ENCODE results near the gene AHNAK. TPM values are rescaled to one million over a fixed set of nuclear protein-coding genes. Genes with fewer than 3 reads are reported as not detected.

Gene AHNAK
- total RNA-seq, 2 experiments from 2014 or later = 0.21 to 0.28 TPM

DNA sequence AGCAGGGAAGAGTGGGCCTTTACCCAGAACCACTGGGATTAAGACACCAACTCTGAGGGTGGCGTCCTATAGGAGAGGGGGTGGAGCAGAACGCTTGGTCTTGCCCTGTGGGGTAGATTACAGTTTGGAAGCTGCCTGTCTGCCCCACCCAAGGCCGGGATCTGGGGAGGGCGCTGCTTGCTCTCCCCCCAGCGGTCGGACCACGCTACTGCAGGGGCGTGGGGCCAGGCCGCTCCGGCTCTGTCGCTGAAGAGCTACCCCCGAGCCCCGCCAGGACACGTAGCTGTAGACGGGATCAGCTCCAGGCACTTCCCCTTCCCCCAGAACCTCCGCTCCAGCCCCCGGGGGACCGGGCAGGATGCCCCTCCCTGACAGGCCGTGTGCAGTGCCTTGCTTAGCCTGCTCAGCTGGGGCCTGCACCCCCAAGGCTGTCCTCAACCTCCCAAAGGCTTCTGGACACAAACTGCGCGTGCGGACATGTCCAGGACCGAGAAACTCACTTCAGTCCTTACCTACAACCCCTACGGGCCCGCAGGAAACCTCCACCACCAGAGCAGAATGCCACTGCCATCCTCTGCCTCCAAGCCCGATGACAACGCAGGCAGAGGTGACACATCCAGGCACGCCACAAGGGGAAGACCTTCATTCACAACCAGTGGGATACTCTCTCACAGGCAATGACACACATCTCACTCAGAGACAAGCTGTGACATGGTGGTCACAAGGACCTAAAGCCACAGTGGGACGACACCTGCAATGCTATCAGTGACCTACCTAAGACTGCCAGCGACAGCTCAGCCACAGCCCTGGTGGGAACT lies 3.6 kb downstream of the AHNAK start:
- ChIA-PET CTCF (ENCODE audit: unreplicated experiment) (interaction anchor here (0.6 to 2.8 kb wide), 11 partner anchors 8 to 148 kb away, joined by 3 to 19 read pairs (median 4); partner anchors contain the start of genes C11orf98 and CSKMT), POLR2A (interaction anchor here (0.7 to 1.0 kb wide), 3 partner anchors 13 to 288 kb away, joined by 3 to 4 read pairs (median 3); no protein-coding TSS in a partner anchor)
- Histone ChIP-seq H3K79me2 (ENCODE audit: insufficient read depth, low read depth, low read length) (no peaks in the 10 kb centered on the region), H3K4me2 (ENCODE audit: low read length) (peak overlapping the region; percentile 27; the same call in 1 of the 2 replicates), H3K9me2 (ENCODE audit: insufficient read depth, low read length) (no peaks in the 10 kb centered on the region), H3K4me1 (ENCODE audit: insufficient read depth, low read length, poor library complexity, severe bottlenecking) (peaks cover 38% of the 10 kb centered on the region), H3K9me3 (ENCODE audit: low read length) (no peaks in the 10 kb centered on the region), H3K27ac (ENCODE audit: low read depth, low read length, poor library complexity, severe bottlenecking) (no peak overlapping the region), H4K20me1 (ENCODE audit: insufficient read depth, low read length) (no peaks in the 10 kb centered on the region), H2AFZ (ENCODE audit: low read length) (no peak overlapping the region), H3K36me3 (ENCODE audit: insufficient read depth, low read length) (no peaks in the 10 kb centered on the region), H3K4me3 (ENCODE audit: low read depth, low read length, poor library complexity, severe bottlenecking) (no peak overlapping the region)
- TF ChIP-seq CTCF (conservative IDR thresholded peaks at IDR 0.05; ENCODE audit: low read length) (peak; percentile 88), EZH2phosphoT487 (IDR thresholded peaks at IDR 0.05; ENCODE audit: borderline replicate concordance, low read depth, low read length) (no peak)
- DNase-seq (ENCODE audit: low spot score) = peak; percentile 79
- BruUV-seq (replicated peaks) = no TSS peak
- intact Hi-C loops (cut with micrococcal nuclease; ENCODE audit: unreplicated experiment) = loop anchor here (1.0 kb wide), 3 partner anchors 79 to 148 kb away; no protein-coding TSS in a partner anchor

DNA sequence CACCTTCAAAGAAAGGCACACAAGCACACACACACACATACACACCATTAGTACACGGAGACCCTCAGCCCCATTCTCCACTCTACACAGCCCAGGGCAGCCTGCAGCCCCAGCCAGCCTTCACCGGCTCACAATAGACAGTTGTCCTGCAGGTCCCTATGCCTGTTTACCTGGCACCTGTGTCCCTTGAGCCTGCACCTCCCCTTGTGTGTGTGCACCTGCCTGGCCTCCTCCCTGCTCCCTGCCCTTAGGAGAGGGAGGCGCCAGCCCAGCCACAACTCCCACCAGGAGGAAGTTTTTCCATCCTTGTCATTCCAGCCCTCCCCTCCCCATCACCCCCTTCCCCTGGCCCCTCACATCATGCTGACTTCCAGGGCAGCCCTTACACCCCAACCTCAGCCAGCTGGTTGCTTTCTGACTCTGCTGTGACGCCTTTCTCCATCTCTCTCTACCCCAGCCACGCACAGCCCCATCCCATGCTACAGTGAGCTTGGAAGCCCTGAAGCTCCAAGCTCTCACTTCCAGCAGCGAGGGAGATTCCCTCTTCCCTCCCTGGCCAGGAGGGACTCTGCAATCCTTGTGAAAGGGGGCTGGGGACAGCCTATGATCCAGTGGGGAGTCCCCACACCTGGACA lies 4.4 kb downstream of the AHNAK start:
- CTCF ChIA-PET (ENCODE audit: unreplicated experiment) = interaction anchor here (0.6 to 2.8 kb wide), 7 partner anchors 15 to 147 kb away, joined by 3 to 19 read pairs (median 4); no protein-coding TSS in a partner anchor
- Histone ChIP-seq H3K9me3 (ENCODE audit: low read length) (no peaks in the 10 kb centered on the region), H3K79me2 (ENCODE audit: insufficient read depth, low read depth, low read length) (no peaks in the 10 kb centered on the region), H2AFZ (ENCODE audit: low read length) (peak overlapping the region; percentile 97; the same call in 1 of the 2 replicates), H4K20me1 (ENCODE audit: insufficient read depth, low read length) (no peaks in the 10 kb centered on the region), H3K4me3 (ENCODE audit: low read depth, low read length, poor library complexity, severe bottlenecking) (no peak overlapping the region), H3K36me3 (ENCODE audit: insufficient read depth, low read length) (no peaks in the 10 kb centered on the region), H3K4me2 (ENCODE audit: low read length) (0 out of 2 replicates have a peak overlapping the region, but pooled peaks have one; percentile 6), H3K9me2 (ENCODE audit: insufficient read depth, low read length) (no peaks in the 10 kb centered on the region), H3K27ac (ENCODE audit: low read depth, low read length, poor library complexity, severe bottlenecking) (peak overlapping the region; percentile 54), H3K4me1 (ENCODE audit: insufficient read depth, low read length, poor library complexity, severe bottlenecking) (peaks cover 38% of the 10 kb centered on the region)
- no TSS peak for BruUV-seq (replicated peaks)
- POLR2A ChIA-PET = interaction anchor here (0.6 to 1.0 kb wide), 4 partner anchors 79 to 1140 kb away, joined by 3 to 5 read pairs (median 4); no protein-coding TSS in a partner anchor
- intact Hi-C loops (cut with micrococcal nuclease; ENCODE audit: unreplicated experiment) = loop anchor here (1.0 kb wide), 3 partner anchors 78 to 147 kb away; no protein-coding TSS in a partner anchor
- no peak for DNase-seq (ENCODE audit: low spot score)
- TF ChIP-seq CTCF (conservative IDR thresholded peaks at IDR 0.05; ENCODE audit: low read length) (no peak), EZH2phosphoT487 (IDR thresholded peaks at IDR 0.05; ENCODE audit: borderline replicate concordance, low read depth, low read length) (no peak)

Measured in OCI-LY7 (cell line).